Activated naive CD4-positive, alpha-beta T cell treated with anti-CD3 and anti-CD28 coated beads, Interleukin-2, amount 10 ng/mL, durations not matched to agents 7 days and 5 days (primary cell): ENCODE data around the gene NDUFA6.
"Not testable (repeated sequence)": the region's sequence is repeated elsewhere in the genome, so short reads cannot be mapped to it uniquely, and the experiment has no call there.

Source experiments
- CTCF ChIA-PET: fragments of 350-600 bp; sonication (Branson Sonifier 250); formaldehyde crosslinking; loops from one replicate; lab custom pipeline; 2021; ENCODE audit warnings: antibody characterized with exemption; lab: Charles Lee
- DNase-seq: peaks from one replicate; pipeline ENCODE4 v3.0.0-alpha.2; 2020
- H3K27ac Mint-ChIP-seq: one replicate; pipeline ENCODE4 v1.8.0; 2021; ENCODE audit warnings: mild to moderate bottlenecking, moderate library complexity, mixed read lengths
- H3K27me3 Mint-ChIP-seq: one replicate; pipeline ENCODE4 v1.8.0; 2021; ENCODE audit warnings: mild to moderate bottlenecking, mixed read lengths
- H3K36me3 Mint-ChIP-seq: one replicate; pipeline ENCODE4 v1.8.0; 2021; ENCODE audit warnings: mixed read lengths
- H3K4me1 Mint-ChIP-seq: one replicate; pipeline ENCODE4 v1.8.0; 2021; ENCODE audit warnings: mixed read lengths
- H3K4me3 Mint-ChIP-seq: one replicate; pipeline ENCODE4 v1.8.0; 2021; ENCODE audit warnings: mild to moderate bottlenecking, moderate library complexity, mixed read lengths
- H3K9me3 Mint-ChIP-seq: one replicate; pipeline ENCODE4 v1.8.0; 2021; ENCODE audit warnings: mixed read lengths

Gene NDUFA6

GRCh38 chr22:42071508-42071907 is 19.1 kb downstream of the NDUFA6 start:
- H3K4me3 Mint-ChIP-seq: peak overlapping the region; percentile 85
- CTCF ChIA-PET: not testable (repeated sequence)

GRCh38 chr22:42070517-42071422 is 19.8 kb downstream of the NDUFA6 start, which contains the start of gene NAGA:
Gene NAGA, minus strand, starts transcription at chr22:42070812. Its CDS starts 515 bp downstream, at chr22:42070297.
- H3K36me3 Mint-ChIP-seq: peaks cover 23% of the 10 kb centered on the region
- H3K27me3 Mint-ChIP-seq: no peaks in the 10 kb centered on the region
- peak within 1 kb of the TSS; percentile 92 for H3K27ac Mint-ChIP-seq
- DNase-seq: peak; percentile 98
- CTCF ChIA-PET: interaction anchor here (0.8 kb wide), 1 partner anchor 102 kb away, joined by 3 read pairs; no protein-coding TSS in a partner anchor
- peak within 1 kb of the TSS; percentile 85 for H3K4me3 Mint-ChIP-seq
- no peaks in the 10 kb centered on the region for H3K9me3 Mint-ChIP-seq
- peaks cover 55% of the 10 kb centered on the region for H3K4me1 Mint-ChIP-seq

More at GRCh38 chr22:42071508-42071907, 19.1 kb downstream of the NDUFA6 start:
- not testable (repeated sequence) for H3K9me3 Mint-ChIP-seq, H3K27me3 Mint-ChIP-seq, DNase-seq
- Mint-ChIP-seq H3K27ac (peak overlapping the region; percentile 92), H3K4me1 (peaks cover 55% of the 10 kb centered on the region), H3K36me3 (peaks cover 20% of the 10 kb centered on the region)

GRCh38 chr22:42069801-42070516 is 20.6 kb downstream of the NDUFA6 start:
- H3K4me3 Mint-ChIP-seq: peak overlapping the region; percentile 85
- CTCF ChIA-PET: interaction anchor here (0.8 kb wide), 1 partner anchor 101 kb away, joined by 3 read pairs; no protein-coding TSS in a partner anchor
- H3K27ac Mint-ChIP-seq: peak overlapping the region; percentile 92
- no peaks in the 10 kb centered on the region for H3K9me3 Mint-ChIP-seq
- peaks cover 54% of the 10 kb centered on the region for H3K4me1 Mint-ChIP-seq
- peaks cover 30% of the 10 kb centered on the region for H3K36me3 Mint-ChIP-seq
- no peaks in the 10 kb centered on the region for H3K27me3 Mint-ChIP-seq
- no peak for DNase-seq

GRCh38 chr22:42068291-42068690 is 22.3 kb downstream of the NDUFA6 start:
- Mint-ChIP-seq H3K4me1 (peaks cover 43% of the 10 kb centered on the region), H3K36me3 (peaks cover 34% of the 10 kb centered on the region), H3K27me3 (no peaks in the 10 kb centered on the region), H3K27ac (no peak overlapping the region), H3K9me3 (no peaks in the 10 kb centered on the region), H3K4me3 (no peak overlapping the region)
- CTCF ChIA-PET: no interaction called here
- no peak for DNase-seq

- CTCF ChIA-PET: no interaction called here
- H3K27ac Mint-ChIP-seq: no peak overlapping the region
- no peaks in the 10 kb centered on the region for H3K27me3 Mint-ChIP-seq
- H3K36me3 Mint-ChIP-seq: peaks cover 38% of the 10 kb centered on the region
- H3K4me3 Mint-ChIP-seq: no peak overlapping the region
- no peak for DNase-seq
- peaks cover 39% of the 10 kb centered on the region for H3K4me1 Mint-ChIP-seq
- no peaks in the 10 kb centered on the region for H3K9me3 Mint-ChIP-seq
Measured at GRCh38 chr22:42067671-42068251, 22.8 kb downstream of the NDUFA6 start.

GRCh38 chr22:42066937-42067336 is 23.6 kb downstream of the NDUFA6 start:
- CTCF ChIA-PET: no interaction called here
- no peak overlapping the region for H3K4me3 Mint-ChIP-seq
- H3K27me3 Mint-ChIP-seq: no peaks in the 10 kb centered on the region
- H3K9me3 Mint-ChIP-seq: no peaks in the 10 kb centered on the region
- H3K4me1 Mint-ChIP-seq: peaks cover 34% of the 10 kb centered on the region
- H3K27ac Mint-ChIP-seq: no peak overlapping the region
- peaks cover 43% of the 10 kb centered on the region for H3K36me3 Mint-ChIP-seq
- DNase-seq: no peak

GRCh38 chr22:42066126-42066761 is 24.3 kb downstream of the NDUFA6 start:
- CTCF ChIA-PET: no interaction called here
- Mint-ChIP-seq H3K36me3 (peaks cover 47% of the 10 kb centered on the region), H3K27ac (no peak overlapping the region), H3K4me1 (peaks cover 27% of the 10 kb centered on the region), H3K27me3 (no peaks in the 10 kb centered on the region), H3K4me3 (no peak overlapping the region), H3K9me3 (no peaks in the 10 kb centered on the region)
- no peak for DNase-seq

- H3K4me1 Mint-ChIP-seq: peaks cover 21% of the 10 kb centered on the region
- DNase-seq: no peak
- H3K27me3 Mint-ChIP-seq: no peaks in the 10 kb centered on the region
- CTCF ChIA-PET: interaction anchor here (1.0 to 1.3 kb wide), 2 partner anchors 21 to 53 kb away, joined by 3 to 4 read pairs; no protein-coding TSS in a partner anchor
- no peak overlapping the region for H3K4me3 Mint-ChIP-seq
- H3K9me3 Mint-ChIP-seq: no peaks in the 10 kb centered on the region
- H3K36me3 Mint-ChIP-seq: peaks cover 54% of the 10 kb centered on the region
- no peak overlapping the region for H3K27ac Mint-ChIP-seq
Measured at GRCh38 chr22:42065438-42066125, 25.0 kb downstream of the NDUFA6 start.

- H3K27me3 Mint-ChIP-seq: no peaks in the 10 kb centered on the region
Measured at GRCh38 chr22:42064629-42065028, 25.9 kb downstream of the NDUFA6 start.

GRCh38 chr22:42062506-42063170 is 27.9 kb downstream of the NDUFA6 start:
- no peak overlapping the region for H3K4me3 Mint-ChIP-seq
- CTCF ChIA-PET: no interaction called here
- H3K4me1 Mint-ChIP-seq: no peaks in the 10 kb centered on the region
- no peaks in the 10 kb centered on the region for H3K27me3 Mint-ChIP-seq
- no peak overlapping the region for H3K27ac Mint-ChIP-seq
- no peak for DNase-seq
- peaks cover 4% of the 10 kb centered on the region for H3K9me3 Mint-ChIP-seq
- H3K36me3 Mint-ChIP-seq: peaks cover 70% of the 10 kb centered on the region

More at GRCh38 chr22:42064629-42065028, 25.9 kb downstream of the NDUFA6 start:
- Mint-ChIP-seq H3K36me3 (peaks cover 63% of the 10 kb centered on the region), H3K4me1 (peaks cover 13% of the 10 kb centered on the region), H3K4me3 (no peak overlapping the region), H3K9me3 (no peaks in the 10 kb centered on the region), H3K27ac (no peak overlapping the region)
- no peak for DNase-seq
- CTCF ChIA-PET: interaction anchor here (1.0 to 1.3 kb wide), 2 partner anchors 20 to 52 kb away, joined by 3 to 4 read pairs; no protein-coding TSS in a partner anchor

GRCh38 chr22:42061041-42061440 is 29.5 kb downstream of the NDUFA6 start:
- Mint-ChIP-seq H3K27me3 (no peaks in the 10 kb centered on the region), H3K4me3 (no peak overlapping the region), H3K9me3 (peaks cover 16% of the 10 kb centered on the region), H3K36me3 (peaks cover 68% of the 10 kb centered on the region), H3K4me1 (no peaks in the 10 kb centered on the region), H3K27ac (peak overlapping the region; percentile 60)
- CTCF ChIA-PET: no interaction called here
- no peak for DNase-seq

GRCh38 chr22:42060489-42060888 is 30.1 kb downstream of the NDUFA6 start:
- no peaks in the 10 kb centered on the region for H3K27me3 Mint-ChIP-seq
- H3K9me3 Mint-ChIP-seq: peaks cover 16% of the 10 kb centered on the region
- H3K4me3 Mint-ChIP-seq: no peak overlapping the region
- peaks cover 66% of the 10 kb centered on the region for H3K36me3 Mint-ChIP-seq
- CTCF ChIA-PET: no interaction called here
- no peak for DNase-seq
- no peak overlapping the region for H3K27ac Mint-ChIP-seq
- no peaks in the 10 kb centered on the region for H3K4me1 Mint-ChIP-seq
